Measurements from ENCODE around the gene SMIM24. TPM values are rescaled to one million over a fixed set of nuclear protein-coding genes. Genes with fewer than 3 reads are reported as not detected.
A peak's percentile ranks its signal among the peaks of the same experiment; 100 is the strongest.

SMIM24 gene
- total and polyA plus RNA-seq, 9 of the 15 experiments (the other 6 are each of a cell fraction or from before 2014, with no cell fraction given): 0.45 to 12.3 (median 1.4) TPM; not detected in 1

DNA sequence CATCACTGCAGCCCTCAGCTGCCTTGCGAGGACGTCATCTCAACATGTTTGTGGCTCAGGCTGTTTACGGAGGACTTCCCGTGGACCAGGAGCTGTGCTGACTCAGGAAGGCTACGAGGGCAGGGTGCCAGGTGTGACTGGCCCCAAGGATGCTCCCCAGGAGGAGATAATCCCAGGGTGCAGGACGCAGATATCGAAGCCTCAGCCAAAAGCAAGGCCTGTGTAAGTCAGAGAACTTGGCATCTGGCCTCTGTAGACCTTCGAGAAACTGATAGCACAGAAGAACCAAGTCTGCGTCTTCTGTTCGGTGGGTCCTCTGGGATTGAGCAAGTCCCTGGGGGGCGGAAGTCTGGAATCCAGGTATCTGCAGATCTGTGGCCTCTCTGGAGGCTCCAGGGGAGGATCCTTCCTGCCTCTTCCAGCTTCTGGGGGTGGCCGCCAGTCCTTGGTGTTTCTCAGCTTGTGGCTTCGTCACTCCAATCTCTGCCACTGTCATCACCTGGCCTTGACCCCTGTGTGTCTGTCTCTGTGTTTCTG, 22.8 kb upstream of the SMIM24 start (continued):
- TF ChIP-seq, protein P1, sequence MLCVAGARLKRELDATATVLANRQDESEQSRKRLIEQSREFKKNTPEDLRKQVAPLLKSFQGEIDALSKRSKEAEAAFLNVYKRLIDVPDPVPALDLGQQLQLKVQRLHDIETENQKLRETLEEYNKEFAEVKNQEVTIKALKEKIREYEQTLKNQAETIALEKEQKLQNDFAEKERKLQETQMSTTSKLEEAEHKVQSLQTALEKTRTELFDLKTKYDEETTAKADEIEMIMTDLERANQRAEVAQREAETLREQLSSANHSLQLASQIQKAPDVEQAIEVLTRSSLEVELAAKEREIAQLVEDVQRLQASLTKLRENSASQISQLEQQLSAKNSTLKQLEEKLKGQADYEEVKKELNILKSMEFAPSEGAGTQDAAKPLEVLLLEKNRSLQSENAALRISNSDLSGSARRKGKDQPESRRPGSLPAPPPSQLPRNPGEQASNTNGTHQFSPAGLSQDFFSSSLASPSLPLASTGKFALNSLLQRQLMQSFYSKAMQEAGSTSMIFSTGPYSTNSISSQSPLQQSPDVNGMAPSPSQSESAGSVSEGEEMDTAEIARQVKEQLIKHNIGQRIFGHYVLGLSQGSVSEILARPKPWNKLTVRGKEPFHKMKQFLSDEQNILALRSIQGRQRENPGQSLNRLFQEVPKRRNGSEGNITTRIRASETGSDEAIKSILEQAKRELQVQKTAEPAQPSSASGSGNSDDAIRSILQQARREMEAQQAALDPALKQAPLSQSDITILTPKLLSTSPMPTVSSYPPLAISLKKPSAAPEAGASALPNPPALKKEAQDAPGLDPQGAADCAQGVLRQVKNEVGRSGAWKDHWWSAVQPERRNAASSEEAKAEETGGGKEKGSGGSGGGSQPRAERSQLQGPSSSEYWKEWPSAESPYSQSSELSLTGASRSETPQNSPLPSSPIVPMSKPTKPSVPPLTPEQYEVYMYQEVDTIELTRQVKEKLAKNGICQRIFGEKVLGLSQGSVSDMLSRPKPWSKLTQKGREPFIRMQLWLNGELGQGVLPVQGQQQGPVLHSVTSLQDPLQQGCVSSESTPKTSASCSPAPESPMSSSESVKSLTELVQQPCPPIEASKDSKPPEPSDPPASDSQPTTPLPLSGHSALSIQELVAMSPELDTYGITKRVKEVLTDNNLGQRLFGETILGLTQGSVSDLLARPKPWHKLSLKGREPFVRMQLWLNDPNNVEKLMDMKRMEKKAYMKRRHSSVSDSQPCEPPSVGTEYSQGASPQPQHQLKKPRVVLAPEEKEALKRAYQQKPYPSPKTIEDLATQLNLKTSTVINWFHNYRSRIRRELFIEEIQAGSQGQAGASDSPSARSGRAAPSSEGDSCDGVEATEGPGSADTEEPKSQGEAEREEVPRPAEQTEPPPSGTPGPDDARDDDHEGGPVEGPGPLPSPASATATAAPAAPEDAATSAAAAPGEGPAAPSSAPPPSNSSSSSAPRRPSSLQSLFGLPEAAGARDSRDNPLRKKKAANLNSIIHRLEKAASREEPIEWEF (CRISPR knock-in tag; IDR thresholded peaks at IDR 0.05): no peak
- TF ChIP-seq, protein P2, sequence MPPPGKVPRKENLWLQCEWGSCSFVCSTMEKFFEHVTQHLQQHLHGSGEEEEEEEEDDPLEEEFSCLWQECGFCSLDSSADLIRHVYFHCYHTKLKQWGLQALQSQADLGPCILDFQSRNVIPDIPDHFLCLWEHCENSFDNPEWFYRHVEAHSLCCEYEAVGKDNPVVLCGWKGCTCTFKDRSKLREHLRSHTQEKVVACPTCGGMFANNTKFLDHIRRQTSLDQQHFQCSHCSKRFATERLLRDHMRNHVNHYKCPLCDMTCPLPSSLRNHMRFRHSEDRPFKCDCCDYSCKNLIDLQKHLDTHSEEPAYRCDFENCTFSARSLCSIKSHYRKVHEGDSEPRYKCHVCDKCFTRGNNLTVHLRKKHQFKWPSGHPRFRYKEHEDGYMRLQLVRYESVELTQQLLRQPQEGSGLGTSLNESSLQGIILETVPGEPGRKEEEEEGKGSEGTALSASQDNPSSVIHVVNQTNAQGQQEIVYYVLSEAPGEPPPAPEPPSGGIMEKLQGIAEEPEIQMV (tag; conservative IDR thresholded peaks at IDR 0.05; ENCODE audit: low read depth): no peak
- TF ChIP-seq LCOR (CRISPR knock-in tag; IDR thresholded peaks at IDR 0.05) (no peak), ADNP (tag; IDR thresholded peaks at IDR 0.05) (no peak), FOXJ2 (tag; IDR thresholded peaks at IDR 0.05) (no peak), TGIF2 (CRISPR knock-in tag; IDR thresholded peaks at IDR 0.05) (no peak), ZNF830 (CRISPR knock-in tag; IDR thresholded peaks at IDR 0.05) (no peak), RBM34 (IDR thresholded peaks at IDR 0.05; ENCODE audit: borderline replicate concordance, insufficient read depth, low read length) (no peak), MTA1 (IDR thresholded peaks at IDR 0.05; ENCODE audit: borderline replicate concordance) (0 out of 2 replicates have a peak, but pooled peaks have one; percentile 18), EZH2 (IDR thresholded peaks at IDR 0.05; ENCODE audit: borderline replicate concordance, low read depth, low read length) (no peak), ZNF75A (CRISPR knock-in tag; IDR thresholded peaks at IDR 0.05) (no peak), ZNF274 (IDR thresholded peaks at IDR 0.05; ENCODE audit: borderline replicate concordance, low read depth, low read length) (no peak), MECOM (CRISPR knock-in tag; IDR thresholded peaks at IDR 0.05) (peak; percentile 64; the same call in 1 of the 2 replicates)
- TF ChIP-seq, protein P3, sequence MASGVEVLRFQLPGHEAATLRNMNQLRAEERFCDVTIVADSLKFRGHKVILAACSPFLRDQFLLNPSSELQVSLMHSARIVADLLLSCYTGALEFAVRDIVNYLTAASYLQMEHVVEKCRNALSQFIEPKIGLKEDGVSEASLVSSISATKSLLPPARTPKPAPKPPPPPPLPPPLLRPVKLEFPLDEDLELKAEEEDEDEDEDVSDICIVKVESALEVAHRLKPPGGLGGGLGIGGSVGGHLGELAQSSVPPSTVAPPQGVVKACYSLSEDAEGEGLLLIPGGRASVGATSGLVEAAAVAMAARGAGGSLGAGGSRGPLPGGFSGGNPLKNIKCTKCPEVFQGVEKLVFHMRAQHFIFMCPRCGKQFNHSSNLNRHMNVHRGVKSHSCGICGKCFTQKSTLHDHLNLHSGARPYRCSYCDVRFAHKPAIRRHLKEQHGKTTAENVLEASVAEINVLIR (CRISPR knock-in tag; IDR thresholded peaks at IDR 0.05): no peak
- TF ChIP-seq, protein P4, sequence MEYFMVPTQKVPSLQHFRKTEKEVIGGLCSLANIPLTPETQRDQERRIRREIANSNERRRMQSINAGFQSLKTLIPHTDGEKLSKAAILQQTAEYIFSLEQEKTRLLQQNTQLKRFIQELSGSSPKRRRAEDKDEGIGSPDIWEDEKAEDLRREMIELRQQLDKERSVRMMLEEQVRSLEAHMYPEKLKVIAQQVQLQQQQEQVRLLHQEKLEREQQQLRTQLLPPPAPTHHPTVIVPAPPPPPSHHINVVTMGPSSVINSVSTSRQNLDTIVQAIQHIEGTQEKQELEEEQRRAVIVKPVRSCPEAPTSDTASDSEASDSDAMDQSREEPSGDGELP (CRISPR knock-in tag; IDR thresholded peaks at IDR 0.05; ENCODE audit: borderline replicate concordance): peak; percentile 30
- TF ChIP-seq, protein P5, sequence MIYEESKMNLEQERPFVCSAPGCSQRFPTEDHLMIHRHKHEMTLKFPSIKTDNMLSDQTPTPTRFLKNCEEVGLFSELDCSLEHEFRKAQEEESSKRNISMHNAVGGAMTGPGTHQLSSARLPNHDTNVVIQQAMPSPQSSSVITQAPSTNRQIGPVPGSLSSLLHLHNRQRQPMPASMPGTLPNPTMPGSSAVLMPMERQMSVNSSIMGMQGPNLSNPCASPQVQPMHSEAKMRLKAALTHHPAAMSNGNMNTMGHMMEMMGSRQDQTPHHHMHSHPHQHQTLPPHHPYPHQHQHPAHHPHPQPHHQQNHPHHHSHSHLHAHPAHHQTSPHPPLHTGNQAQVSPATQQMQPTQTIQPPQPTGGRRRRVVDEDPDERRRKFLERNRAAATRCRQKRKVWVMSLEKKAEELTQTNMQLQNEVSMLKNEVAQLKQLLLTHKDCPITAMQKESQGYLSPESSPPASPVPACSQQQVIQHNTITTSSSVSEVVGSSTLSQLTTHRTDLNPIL (CRISPR knock-in tag; IDR thresholded peaks at IDR 0.05): no peak
- TF ChIP-seq, protein P6, sequence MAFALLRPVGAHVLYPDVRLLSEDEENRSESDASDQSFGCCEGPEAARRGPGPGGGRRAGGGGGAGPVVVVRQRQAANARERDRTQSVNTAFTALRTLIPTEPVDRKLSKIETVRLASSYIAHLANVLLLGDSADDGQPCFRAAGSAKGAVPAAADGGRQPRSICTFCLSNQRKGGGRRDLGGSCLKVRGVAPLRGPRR (CRISPR knock-in tag; IDR thresholded peaks at IDR 0.05): no peak
